ENCODE results near the gene THADA. TPM values are rescaled to one million over a fixed set of nuclear protein-coding genes. Genes with fewer than 3 reads are reported as not detected.

THADA gene
- total and polyA plus RNA-seq, 5 experiments from 2014 or later, result 9.2 to 40.3 (median 15.5) TPM

GRCh38 chr2:43221124-43221762, 374.6 kb downstream of the THADA start:
- DNase-seq (peak in 5 of 10 donors; percentile 37 to 64 (median 53)), ATAC-seq (no peak)
- POLR2A ChIA-PET, result interaction anchor here (1.1 to 21.9 kb wide), 10 partner anchors 9 to 411 kb away, joined by 3 to 2148 read pairs (median 5); no protein-coding TSS in a partner anchor
- Mint-ChIP-seq H3K4me1 (peaks cover 29 to 59% (median 43%) of the 10 kb centered on the region in 4 donors), H3K27ac (peak overlapping the region; percentile 91 to 99 (median 98)), H3K9me3 (peaks cover 0 to 3% (median 0%) of the 10 kb centered on the region in 9 donors), H3K4me3 (peak overlapping the region; percentile 71 to 99 (median 96)), H3K36me3 (peaks cover 25 to 50% (median 37%) of the 10 kb centered on the region in 3 donors), H3K27me3 (peaks cover 0 to 5% (median 0%) of the 10 kb centered on the region in 5 donors)

GRCh38 chr2:43220760-43221123, 375.1 kb downstream of the THADA start:
- ATAC-seq (no peak), DNase-seq (peak in 1 of 10 donors; percentile 21)
- H3K9me3 Mint-ChIP-seq, result peaks cover 0 to 3% (median 0%) of the 10 kb centered on the region in 9 donors
- H3K27me3 Mint-ChIP-seq, result peaks cover 0 to 5% (median 0%) of the 10 kb centered on the region in 5 donors
- H3K27ac Mint-ChIP-seq, result peak overlapping the region; percentile 91 to 99 (median 98)
- H3K4me1 Mint-ChIP-seq, result peaks cover 32 to 59% (median 45%) of the 10 kb centered on the region in 4 donors
- POLR2A ChIA-PET, result interaction anchor here (1.1 to 21.9 kb wide), 11 partner anchors 6 to 410 kb away, joined by 3 to 2148 read pairs (median 6); partner anchors contain the start of gene ZFP36L2
- peak overlapping the region; percentile 71 to 99 (median 96) for H3K4me3 Mint-ChIP-seq
- H3K36me3 Mint-ChIP-seq, result peaks cover 25 to 49% (median 37%) of the 10 kb centered on the region in 3 donors

DNA sequence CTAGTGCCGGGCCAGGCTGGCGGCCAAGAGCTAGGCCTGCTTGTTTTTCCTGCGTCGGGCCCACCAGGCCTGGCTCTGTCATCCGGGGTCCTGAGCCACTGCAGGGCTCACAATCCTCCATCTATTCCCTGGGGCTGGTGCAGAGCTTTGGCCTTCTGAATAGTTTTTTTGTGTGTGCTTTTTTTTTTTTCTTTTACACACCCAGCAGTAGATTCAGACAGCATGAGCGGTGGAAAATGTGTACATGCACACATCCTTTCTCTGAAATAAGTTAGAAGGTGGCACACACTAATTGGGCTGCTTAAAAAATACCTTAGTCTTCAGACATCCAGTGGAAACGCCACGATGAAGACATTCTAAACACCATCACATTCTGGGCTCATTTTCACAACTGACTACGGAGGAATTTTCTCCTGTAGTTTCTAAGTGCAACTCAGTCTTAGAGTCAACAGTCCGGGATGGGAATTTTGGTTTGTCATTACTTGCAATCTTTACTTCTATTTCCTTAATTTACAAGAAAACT, 375.5 kb downstream of the THADA start:
- Mint-ChIP-seq H3K27ac (peak overlapping the region; percentile 91 to 99 (median 98)), H3K4me1 (peaks cover 32 to 61% (median 48%) of the 10 kb centered on the region in 4 donors), H3K4me3 (peak overlapping the region; percentile 71 to 99 (median 96)), H3K36me3 (peaks cover 25 to 45% (median 34%) of the 10 kb centered on the region in 3 donors), H3K27me3 (peaks cover 0 to 5% (median 0%) of the 10 kb centered on the region in 5 donors), H3K9me3 (peaks cover 0 to 3% (median 0%) of the 10 kb centered on the region in 9 donors)
- DNase-seq (no peak), ATAC-seq (peak; percentile 2)
- POLR2A ChIA-PET, result interaction anchor here (0.7 to 21.9 kb wide), 12 partner anchors 7 to 654 kb away, joined by 3 to 2148 read pairs (median 6); partner anchors contain the start of gene ZFP36L2

DNA sequence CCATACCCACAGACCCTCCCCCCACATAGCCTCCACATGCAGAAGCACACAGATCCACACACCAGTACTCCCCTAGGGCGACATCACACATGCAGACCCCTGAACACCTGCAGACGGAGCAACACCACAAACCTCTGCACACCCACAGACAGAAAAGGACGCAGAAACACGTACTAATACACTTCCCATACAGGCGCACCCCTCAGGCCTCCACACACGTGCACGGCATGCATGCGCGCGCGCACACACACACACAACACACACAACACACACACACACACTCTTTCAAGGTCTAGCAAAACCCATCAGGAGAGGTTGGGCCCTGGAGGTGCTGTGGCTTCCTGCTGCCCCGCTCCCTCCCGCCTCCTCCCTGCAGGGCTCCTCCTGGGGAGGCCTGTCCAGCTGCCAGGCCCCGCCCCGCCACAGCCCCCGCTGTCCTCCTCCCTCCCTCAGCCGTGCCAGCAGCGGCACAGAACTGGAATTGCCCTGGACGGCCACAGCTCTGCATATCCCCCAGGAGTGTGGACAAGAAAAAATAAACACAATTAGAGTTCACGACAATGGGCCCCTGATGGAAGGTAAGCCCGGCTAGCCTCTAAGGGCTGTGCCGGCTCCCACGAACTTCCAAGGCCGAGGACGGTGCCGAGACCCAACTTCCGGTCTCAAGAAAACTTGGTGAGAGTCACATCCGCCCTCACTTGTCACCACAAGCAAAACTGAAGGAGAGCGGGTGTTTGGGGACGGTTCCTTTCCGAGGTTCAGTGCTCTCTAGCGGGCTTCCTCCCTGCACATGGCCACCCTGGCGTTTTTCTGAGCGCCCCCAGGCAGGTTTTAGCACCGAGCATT, 376.2 kb downstream of the THADA start:
- peak overlapping the region; percentile 91 to 99 (median 98) for H3K27ac Mint-ChIP-seq
- H3K4me3 Mint-ChIP-seq, result peak overlapping the region; percentile 71 to 99 (median 96)
- peaks cover 0 to 3% (median 0%) of the 10 kb centered on the region in 5 donors for H3K27me3 Mint-ChIP-seq
- peak; percentile 45 to 60 for ATAC-seq
- POLR2A ChIA-PET, result interaction anchor here (0.7 to 21.9 kb wide), 13 partner anchors 7 to 653 kb away, joined by 3 to 2148 read pairs (median 5); partner anchors contain the start of gene ZFP36L2
- peaks cover 0 to 3% (median 0%) of the 10 kb centered on the region in 9 donors for H3K9me3 Mint-ChIP-seq
- peak; percentile 52 to 93 (median 86) for DNase-seq
- H3K36me3 Mint-ChIP-seq, result peaks cover 25 to 38% (median 31%) of the 10 kb centered on the region in 3 donors
- peaks cover 32 to 61% (median 49%) of the 10 kb centered on the region in 4 donors for H3K4me1 Mint-ChIP-seq

- H3K36me3 Mint-ChIP-seq, result peaks cover 21 to 31% (median 26%) of the 10 kb centered on the region in 3 donors
- POLR2A ChIA-PET, result interaction anchor here (0.6 to 21.9 kb wide), 12 partner anchors 8 to 408 kb away, joined by 3 to 2148 read pairs (median 6); partner anchors contain the start of gene ZFP36L2
- H3K4me3 Mint-ChIP-seq, result peak overlapping the region; percentile 71 to 99 (median 96)
- H3K27ac Mint-ChIP-seq, result peak overlapping the region; percentile 91 to 99 (median 98)
- DNase-seq, result peak; percentile 59 to 95 (median 84)
- H3K9me3 Mint-ChIP-seq, result no peaks in the 10 kb centered on the region
- H3K4me1 Mint-ChIP-seq, result peaks cover 29 to 62% (median 52%) of the 10 kb centered on the region in 4 donors
- H3K27me3 Mint-ChIP-seq, result no peaks in the 10 kb centered on the region
- ATAC-seq, result peak; percentile 66 to 71
These were observed 377.0 kb downstream of the THADA start for GRCh38 chr2:43218702-43219382.

GRCh38 chr2:43218155-43218701, 377.6 kb downstream of the THADA start:
- no peak for DNase-seq
- ATAC-seq, result peak in 1 of 2 donors; percentile 2
- peaks cover 29 to 66% (median 54%) of the 10 kb centered on the region in 4 donors for H3K4me1 Mint-ChIP-seq

DNA sequence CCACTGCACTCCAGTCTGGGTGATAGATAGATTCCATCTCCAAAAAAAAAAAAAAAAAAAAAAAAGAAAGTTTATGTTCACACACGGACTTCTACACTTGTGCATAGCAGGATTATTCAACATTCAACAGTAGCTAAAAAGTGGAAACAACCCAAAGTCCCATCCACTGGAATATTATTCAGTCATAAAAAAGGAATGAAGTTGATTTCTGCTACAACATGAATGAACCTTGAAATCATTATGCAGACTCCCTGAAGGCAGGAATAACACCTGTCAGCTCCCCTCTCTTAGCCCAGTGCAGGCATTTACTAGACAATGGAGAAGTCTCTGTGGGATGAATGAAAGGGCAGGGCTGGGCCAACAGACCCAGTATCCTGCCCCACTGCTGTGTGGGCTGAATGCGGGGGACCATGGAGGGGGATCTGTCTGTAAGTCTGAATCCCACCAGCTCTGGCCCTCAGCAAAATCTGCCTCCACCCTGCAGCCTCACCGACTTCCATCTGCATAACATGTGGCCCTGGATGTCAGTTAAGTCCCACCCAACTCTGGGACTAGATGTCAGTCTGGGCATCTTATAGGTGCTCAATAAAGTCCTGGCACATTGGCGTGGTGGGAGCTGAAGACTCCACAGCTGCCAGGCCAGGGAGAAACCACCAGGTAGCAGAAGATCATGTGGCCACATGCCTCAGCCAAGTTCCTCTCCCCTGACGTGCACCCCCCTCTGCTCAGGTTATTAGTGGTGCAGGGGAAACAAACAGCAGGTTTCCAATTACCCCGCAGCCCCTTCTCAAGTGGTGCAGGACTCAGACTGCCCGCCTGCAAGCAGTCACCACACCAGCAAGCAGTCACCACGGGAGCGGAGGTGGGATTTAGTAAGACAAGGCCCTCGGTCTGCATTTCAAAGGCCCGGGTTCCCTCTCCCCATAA, 378.3 kb downstream of the THADA start:
- H3K4me3 Mint-ChIP-seq, result peak overlapping the region; percentile 61 to 99 (median 96)

More at GRCh38 chr2:43218155-43218701, 377.6 kb downstream of the THADA start:
- no peaks in the 10 kb centered on the region for H3K27me3 Mint-ChIP-seq
- POLR2A ChIA-PET, result interaction anchor here (0.6 to 21.9 kb wide), 11 partner anchors 9 to 243 kb away, joined by 3 to 2148 read pairs (median 5); partner anchors contain the start of gene ZFP36L2
- H3K27ac Mint-ChIP-seq, result peak overlapping the region; percentile 91 to 99 (median 98)
- H3K9me3 Mint-ChIP-seq, result no peaks in the 10 kb centered on the region
- peaks cover 17 to 25% (median 20%) of the 10 kb centered on the region in 3 donors for H3K36me3 Mint-ChIP-seq
- peak overlapping the region; percentile 61 to 99 (median 96) for H3K4me3 Mint-ChIP-seq

GRCh38 chr2:43216629-43217028, 379.2 kb downstream of the THADA start:
- H3K27me3 Mint-ChIP-seq, result no peaks in the 10 kb centered on the region
- POLR2A ChIA-PET, result interaction anchor here (9.5 to 21.9 kb wide), 4 partner anchors 10 to 80 kb away, joined by 126 to 2148 read pairs (median 1206); partner anchors contain the start of gene ZFP36L2
- peaks cover 36 to 74% (median 63%) of the 10 kb centered on the region in 4 donors for H3K4me1 Mint-ChIP-seq
- ATAC-seq (no peak), DNase-seq (no peak)
- peak overlapping the region in 1 of 10 donors; percentile 7 for H3K4me3 Mint-ChIP-seq
- H3K9me3 Mint-ChIP-seq, result no peaks in the 10 kb centered on the region
- peaks cover 6 to 13% (median 7%) of the 10 kb centered on the region in 3 donors for H3K36me3 Mint-ChIP-seq
- peak overlapping the region in 8 of 10 donors; percentile 35 to 98 (median 86) for H3K27ac Mint-ChIP-seq

More for the DNA sequence above, 378.3 kb downstream of the THADA start:
- Mint-ChIP-seq H3K4me1 (peaks cover 35 to 71% (median 62%) of the 10 kb centered on the region in 4 donors), H3K9me3 (no peaks in the 10 kb centered on the region), H3K27me3 (no peaks in the 10 kb centered on the region), H3K36me3 (peaks cover 11 to 22% (median 15%) of the 10 kb centered on the region in 3 donors), H3K27ac (peak overlapping the region; percentile 91 to 99 (median 98))
- ATAC-seq, result no peak
- peak in 1 of 10 donors; percentile 27 for DNase-seq
- POLR2A ChIA-PET, result interaction anchor here (0.6 to 21.9 kb wide), 7 partner anchors 9 to 277 kb away, joined by 3 to 2148 read pairs (median 126); partner anchors contain the start of gene ZFP36L2

DNA sequence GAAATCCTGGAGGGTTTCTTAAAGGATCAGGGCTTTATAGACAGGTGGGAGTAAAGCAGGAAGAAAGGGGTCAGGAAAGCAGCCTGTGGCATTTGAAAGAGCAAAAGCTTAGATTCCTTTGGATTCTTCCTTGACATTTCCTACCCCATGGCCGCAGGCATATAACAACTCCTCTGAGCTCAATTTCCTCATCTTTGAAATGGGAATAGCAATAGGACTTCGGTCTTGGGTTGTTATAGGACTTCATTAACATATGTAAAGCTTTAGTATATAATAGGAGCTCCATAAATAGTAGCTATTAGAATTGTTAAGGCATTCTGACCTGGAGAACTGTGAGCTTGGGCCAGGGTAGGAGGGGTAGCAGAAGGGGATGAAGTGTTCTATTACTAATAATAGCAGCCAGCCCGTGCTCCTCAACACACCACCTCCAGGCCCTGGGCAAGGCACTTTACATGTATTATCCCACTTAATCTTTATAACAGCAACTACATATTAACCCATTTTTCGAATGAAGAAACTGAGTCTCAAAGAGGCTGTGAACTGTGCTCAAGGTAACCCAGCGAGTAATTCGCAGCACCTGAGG, 380.1 kb downstream of the THADA start:
- H3K4me1 Mint-ChIP-seq, result peaks cover 33 to 72% (median 64%) of the 10 kb centered on the region in 4 donors
- peak overlapping the region in 1 of 10 donors; percentile 30 for H3K4me3 Mint-ChIP-seq
- peaks cover 0 to 6% (median 0%) of the 10 kb centered on the region in 3 donors for H3K36me3 Mint-ChIP-seq
- DNase-seq, result no peak
- no peak for ATAC-seq
- peaks cover 0 to under 1% (median 0%) of the 10 kb centered on the region in 9 donors for H3K9me3 Mint-ChIP-seq
- H3K27me3 Mint-ChIP-seq, result no peaks in the 10 kb centered on the region
- H3K27ac Mint-ChIP-seq, result peak overlapping the region; percentile 71 to 98 (median 78)
- POLR2A ChIA-PET, result interaction anchor here (9.5 to 21.9 kb wide), 4 partner anchors 11 to 79 kb away, joined by 126 to 2148 read pairs (median 1206); partner anchors contain the start of gene ZFP36L2

Data from naive thymus-derived CD8-positive, alpha-beta T cell (primary cell).